Measurements from ENCODE around the gene SLC25A30. TPM values are rescaled to one million over a fixed set of nuclear protein-coding genes. Genes with fewer than 3 reads are reported as not detected.

The SLC25A30 gene
- total RNA-seq, 6 experiments from 2014 or later = 16.1 to 60.4 (median 45.0) TPM

DNA sequence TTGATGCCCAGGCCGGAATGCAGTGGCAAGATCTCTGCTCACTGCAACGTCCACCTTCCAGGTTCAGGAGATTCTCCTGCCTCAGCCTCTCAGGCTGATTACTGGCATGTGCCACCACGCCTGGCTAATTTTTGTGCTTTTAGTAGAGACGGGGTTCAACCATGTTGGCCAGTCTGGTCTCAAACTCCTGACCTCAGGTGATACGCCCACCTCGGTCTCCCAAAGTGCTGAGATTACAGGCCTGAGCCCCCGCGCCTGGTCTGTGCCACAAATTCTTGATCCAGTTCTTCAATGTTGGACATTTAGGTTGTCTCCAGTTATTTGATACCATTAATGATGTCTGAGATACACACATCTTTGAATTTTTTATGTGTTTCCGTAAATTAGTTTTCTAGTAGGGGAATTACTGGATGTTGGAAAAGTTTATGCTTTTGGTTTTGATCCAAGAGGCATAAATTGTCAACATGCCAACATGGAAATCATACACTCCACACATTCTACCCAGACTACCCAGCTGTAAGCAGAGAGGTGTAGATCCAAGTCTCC lies 46.0 kb upstream of the SLC25A30 start:
- intact Hi-C loops (cut with DNase I) = no loop called here
- no peaks in the 10 kb centered on the region for H3K36me3 ChIP-seq
- peak overlapping the region; percentile 90 to 99 (median 94) for H3K4me3 ChIP-seq
- peaks cover 0 to 32% (median 14%) of the 10 kb centered on the region in 4 donors for H3K4me1 ChIP-seq
- no peaks in the 10 kb centered on the region for H3K9me3 ChIP-seq
- TF ChIP-seq POLR2A (IDR thresholded peaks at IDR 0.05) = no peak
- TF ChIP-seq, protein P1, sequence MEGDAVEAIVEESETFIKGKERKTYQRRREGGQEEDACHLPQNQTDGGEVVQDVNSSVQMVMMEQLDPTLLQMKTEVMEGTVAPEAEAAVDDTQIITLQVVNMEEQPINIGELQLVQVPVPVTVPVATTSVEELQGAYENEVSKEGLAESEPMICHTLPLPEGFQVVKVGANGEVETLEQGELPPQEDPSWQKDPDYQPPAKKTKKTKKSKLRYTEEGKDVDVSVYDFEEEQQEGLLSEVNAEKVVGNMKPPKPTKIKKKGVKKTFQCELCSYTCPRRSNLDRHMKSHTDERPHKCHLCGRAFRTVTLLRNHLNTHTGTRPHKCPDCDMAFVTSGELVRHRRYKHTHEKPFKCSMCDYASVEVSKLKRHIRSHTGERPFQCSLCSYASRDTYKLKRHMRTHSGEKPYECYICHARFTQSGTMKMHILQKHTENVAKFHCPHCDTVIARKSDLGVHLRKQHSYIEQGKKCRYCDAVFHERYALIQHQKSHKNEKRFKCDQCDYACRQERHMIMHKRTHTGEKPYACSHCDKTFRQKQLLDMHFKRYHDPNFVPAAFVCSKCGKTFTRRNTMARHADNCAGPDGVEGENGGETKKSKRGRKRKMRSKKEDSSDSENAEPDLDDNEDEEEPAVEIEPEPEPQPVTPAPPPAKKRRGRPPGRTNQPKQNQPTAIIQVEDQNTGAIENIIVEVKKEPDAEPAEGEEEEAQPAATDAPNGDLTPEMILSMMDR (IDR thresholded peaks at IDR 0.05) = peak in 3 of 4 donors; percentile 28 to 29 (median 29)
- DNase-seq (no peak), ATAC-seq (no peak)
- H3K27ac ChIP-seq = peak overlapping the region; percentile 62 to 91 (median 82)
- WGBS (ENCODE audit: insufficient coverage, low coverage, low lambda C conversion rate, missing lambda C conversion rate) = 69% methylated on average over 5 of the region's 9 CpGs
- no peaks in the 10 kb centered on the region for H3K27me3 ChIP-seq

DNA sequence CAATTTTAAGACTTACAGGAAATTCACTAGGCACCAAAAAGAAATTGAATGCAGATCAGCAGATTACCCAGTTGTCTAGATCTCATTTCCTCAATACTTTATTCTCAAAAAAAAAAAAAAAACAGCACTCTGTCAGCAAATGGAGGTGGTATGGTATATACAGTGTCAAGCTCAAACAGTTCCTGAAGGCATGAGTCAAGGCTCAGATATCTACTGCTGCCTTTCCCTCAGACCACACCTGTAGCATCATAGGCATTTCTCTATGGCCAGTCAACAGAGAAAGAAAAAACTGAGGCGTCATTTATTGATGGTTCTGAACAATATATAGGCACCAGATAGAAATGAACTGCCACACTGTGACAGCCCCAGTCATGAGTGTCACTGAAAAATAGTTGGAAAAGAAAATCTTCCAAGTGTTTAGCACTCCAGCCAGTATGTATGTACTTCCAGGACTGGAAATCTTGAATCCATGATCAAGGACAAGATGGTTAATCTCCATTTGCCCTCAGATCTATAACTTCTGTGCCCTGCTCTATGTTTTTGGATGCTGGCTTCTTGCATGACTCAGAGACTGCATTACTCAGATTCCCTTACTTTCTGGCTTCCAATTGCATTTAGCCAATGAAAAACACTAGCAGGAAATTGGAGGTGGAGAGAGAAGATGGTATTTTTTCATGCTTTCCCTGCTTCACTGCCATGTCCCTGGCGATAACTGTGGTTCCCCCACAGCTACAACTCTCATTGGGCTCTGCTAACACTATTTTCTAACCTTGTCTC lies 38.2 kb upstream of the SLC25A30 start:
- H3K4me3 ChIP-seq = no peak overlapping the region
- TF ChIP-seq, protein P1 (IDR thresholded peaks at IDR 0.05) = no peak
- no peak for TF ChIP-seq POLR2A (IDR thresholded peaks at IDR 0.05)
- H3K4me1 ChIP-seq = peaks cover 0 to 8% (median 4%) of the 10 kb centered on the region in 4 donors
- H3K9me3 ChIP-seq = no peaks in the 10 kb centered on the region
- intact Hi-C loops (cut with DNase I) = no loop called here
- 93% methylated on average over 2 of the region's 2 CpGs for WGBS (ENCODE audit: insufficient coverage, low coverage, low lambda C conversion rate, missing lambda C conversion rate)
- H3K27me3 ChIP-seq = no peaks in the 10 kb centered on the region
- no peak overlapping the region for H3K27ac ChIP-seq
- no peak for ATAC-seq
- no peaks in the 10 kb centered on the region for H3K36me3 ChIP-seq
- no peak for DNase-seq

DNA sequence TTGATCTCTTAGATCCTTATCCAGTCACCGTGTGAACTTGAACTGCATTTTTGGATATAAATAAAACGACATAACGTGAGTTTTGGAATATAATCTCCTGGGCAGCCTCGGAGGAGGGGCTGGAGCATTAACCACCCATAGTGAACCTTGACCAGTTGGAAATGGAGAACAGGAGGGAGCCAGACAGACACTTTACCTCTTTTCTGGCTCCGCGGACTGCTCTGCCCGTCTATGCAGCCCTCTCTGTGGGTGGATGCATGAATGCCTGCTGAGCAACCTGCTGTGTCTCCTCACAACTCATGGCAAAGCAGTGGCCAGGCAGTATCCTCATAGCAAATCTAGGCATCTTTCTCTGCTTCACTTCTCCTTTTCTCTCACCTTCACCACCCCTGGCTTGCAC lies 36.0 kb upstream of the SLC25A30 start:
- intact Hi-C loops (cut with DNase I) = no loop called here
- peak; percentile 46 to 73 (median 63) for ATAC-seq
- H3K9me3 ChIP-seq = no peaks in the 10 kb centered on the region
- no peak overlapping the region for H3K4me3 ChIP-seq
- TF ChIP-seq, protein P1 (IDR thresholded peaks at IDR 0.05) = no peak
- no peak for TF ChIP-seq POLR2A (IDR thresholded peaks at IDR 0.05)
- H3K27ac ChIP-seq = no peak overlapping the region
- H3K4me1 ChIP-seq = peaks cover 0 to 24% (median 6%) of the 10 kb centered on the region in 4 donors
- H3K36me3 ChIP-seq = no peaks in the 10 kb centered on the region
- 14% methylated on average over 4 of the region's 7 CpGs for WGBS (ENCODE audit: insufficient coverage, low coverage, low lambda C conversion rate, missing lambda C conversion rate)
- DNase-seq = no peak
- no peaks in the 10 kb centered on the region for H3K27me3 ChIP-seq

DNA sequence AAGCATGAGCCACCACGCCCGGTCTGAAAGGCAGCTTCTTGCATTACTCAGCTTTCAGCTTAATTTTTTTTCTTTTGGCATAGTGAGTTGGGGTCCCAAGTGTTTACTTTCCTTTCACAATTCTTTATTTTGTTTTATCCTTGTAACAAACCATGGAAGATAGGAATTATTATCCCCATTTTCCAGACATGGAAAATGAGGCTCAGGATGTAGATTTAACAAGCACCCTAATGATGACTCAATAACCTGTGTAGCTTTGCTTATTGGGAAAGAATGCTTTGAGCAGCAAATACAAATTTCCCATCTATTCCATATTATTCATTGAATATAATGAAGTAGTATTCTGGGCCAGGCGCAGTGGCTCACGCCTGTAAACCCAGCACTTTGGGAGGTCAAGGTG lies 33.1 kb upstream of the SLC25A30 start:
- DNase-seq (no peak), ATAC-seq (no peak)
- no peak overlapping the region for H3K27ac ChIP-seq
- H3K4me3 ChIP-seq = no peak overlapping the region
- H3K27me3 ChIP-seq = no peaks in the 10 kb centered on the region
- peaks cover 0 to 50% (median 18%) of the 10 kb centered on the region in 4 donors for H3K4me1 ChIP-seq
- H3K36me3 ChIP-seq = no peaks in the 10 kb centered on the region
- H3K9me3 ChIP-seq = no peaks in the 10 kb centered on the region
- WGBS (ENCODE audit: insufficient coverage, low coverage, low lambda C conversion rate, missing lambda C conversion rate) = 88% methylated on average over 4 of the region's 4 CpGs
- TF ChIP-seq POLR2A (IDR thresholded peaks at IDR 0.05) = no peak
- TF ChIP-seq, protein P1 (IDR thresholded peaks at IDR 0.05) = no peak
- intact Hi-C loops (cut with DNase I) = no loop called here

All from right lobe of liver (tissue), 6 donors.